HEK293T (cell line): ENCODE results near the gene TSPO2.
"Not testable (repeated sequence)": the region's sequence is repeated elsewhere in the genome, so short reads cannot be mapped to it uniquely, and the experiment has no call there.

Source experiments
- CTCF ChIA-PET: fragments of 350-600 bp; formaldehyde crosslinking; extraction: SDS; loops from one replicate; lab custom pipeline; 2021; ENCODE audit warnings: antibody characterized with exemption, inconsistent platforms; lab: Yijun Ruan, JAX
- POLR2A ChIA-PET: fragments of 350-600 bp; formaldehyde crosslinking; extraction: SDS; loops from one replicate; lab custom pipeline; 2020; ENCODE audit warnings: antibody characterized with exemption, inconsistent platforms; lab: Yijun Ruan, JAX
- DNase-seq: peaks from one replicate; pipeline ENCODE4 v3.0.0; 2012; ENCODE audit warnings: mixed read lengths; ENCODE audit errors: extremely low spot score
- ARNT ChIP-seq: fragments of 450-650 bp; IDR thresholded peaks from 2 replicates; pipeline ENCODE4 v1.6.1; 2017; ENCODE audit warnings: mild to moderate bottlenecking
- BHLHE40 ChIP-seq: fragments of 450-650 bp; IDR thresholded peaks from 2 replicates; pipeline ENCODE4 v1.6.1; 2016; ENCODE audit warnings: mild to moderate bottlenecking, moderate library complexity, borderline replicate concordance
- CTBP1 ChIP-seq: fragments of 450-650 bp; IDR thresholded peaks from 2 replicates; pipeline ENCODE4 v1.6.1; 2016; ENCODE audit warnings: borderline replicate concordance
- ELF4 ChIP-seq: fragments of 450-650 bp; IDR thresholded peaks from 2 replicates; pipeline ENCODE4 v1.6.1; 2017; ENCODE audit warnings: antibody characterized with exemption
- FOXA1 ChIP-seq: fragments of 450-650 bp; IDR thresholded peaks from 2 replicates; pipeline ENCODE4 v1.6.1; 2016; ENCODE audit warnings: mild to moderate bottlenecking
- FOXK2 ChIP-seq: fragments of 450-650 bp; IDR thresholded peaks from 2 replicates; pipeline ENCODE4 v1.6.1; 2016; ENCODE audit warnings: mild to moderate bottlenecking
- FOXM1 ChIP-seq: fragments of 450-650 bp; IDR thresholded peaks from 2 replicates; pipeline ENCODE4 v1.6.1; 2017; ENCODE audit warnings: mild to moderate bottlenecking, borderline replicate concordance
- HDGF ChIP-seq: fragments of 450-650 bp; IDR thresholded peaks from 2 replicates; pipeline ENCODE4 v1.6.1; 2017; ENCODE audit warnings: antibody characterized with exemption, borderline replicate concordance
- L3MBTL2 ChIP-seq: fragments of 450-650 bp; conservative IDR thresholded peaks from 2 replicates; pipeline ENCODE4 v1.6.1; 2016; ENCODE audit warnings: mild to moderate bottlenecking
- LEF1 ChIP-seq: fragments of 450-650 bp; IDR thresholded peaks from 2 replicates; pipeline ENCODE4 v1.6.1; 2017; ENCODE audit warnings: mild to moderate bottlenecking, borderline replicate concordance
- NFRKB ChIP-seq: fragments of 450-650 bp; IDR thresholded peaks from 2 replicates; pipeline ENCODE4 v1.6.1; 2016; ENCODE audit warnings: mild to moderate bottlenecking, moderate library complexity
- SP1 ChIP-seq: fragments of 450-650 bp; IDR thresholded peaks from 2 replicates; pipeline ENCODE4 v1.6.1; 2017
- SUZ12 ChIP-seq: fragments of 450-650 bp; IDR thresholded peaks from 2 replicates; pipeline ENCODE4 v1.6.1; 2016; ENCODE audit warnings: mild to moderate bottlenecking
- TARDBP ChIP-seq: fragments of 450-650 bp; IDR thresholded peaks from 2 replicates; pipeline ENCODE4 v1.6.1; 2016
- ZNF384 ChIP-seq: fragments of 450-650 bp; IDR thresholded peaks from 2 replicates; pipeline ENCODE4 v1.6.1; 2016
- TF ChIP-seq, protein P1 (sequence below): fragments of 450-650 bp; IDR thresholded peaks from 2 replicates; pipeline ENCODE4 v1.6.1; 2016

The TSPO2 gene

DNA sequence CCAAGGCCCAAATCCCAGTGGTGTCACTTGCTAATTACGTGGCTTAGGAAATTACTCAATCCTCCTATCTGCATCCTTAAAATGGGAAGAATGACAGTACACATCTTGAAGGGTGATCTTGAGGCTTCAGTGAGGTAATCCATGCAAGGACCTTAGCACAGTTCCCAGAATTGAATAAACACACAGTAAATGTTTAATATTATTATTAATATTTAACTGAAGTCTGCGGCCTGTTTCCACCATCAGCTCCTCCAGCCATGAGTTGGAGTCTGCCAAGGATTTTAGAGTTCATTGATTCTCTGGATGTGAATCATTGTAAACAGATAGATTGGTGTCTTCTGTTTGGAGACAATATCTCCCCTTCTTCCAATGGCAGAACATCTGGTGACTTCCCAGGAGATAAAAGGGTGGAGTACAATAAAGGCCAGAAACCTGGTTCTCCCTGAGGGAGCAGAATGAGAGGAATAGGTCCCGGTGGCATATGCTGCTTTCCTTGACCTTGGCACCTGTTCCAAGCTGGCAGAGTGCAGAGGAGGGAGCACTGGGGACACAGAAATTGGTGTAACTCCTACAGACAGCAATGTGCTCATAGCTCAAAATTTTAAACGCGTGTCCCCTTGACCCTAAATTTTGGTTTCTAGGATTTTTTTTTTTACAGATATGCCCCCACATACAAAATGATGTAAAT, 28.7 kb upstream of the TSPO2 start:
- no peak for DNase-seq
- POLR2A ChIA-PET: no interaction called here
- TF ChIP-seq LEF1: no peak
- TF ChIP-seq NFRKB: no peak
- no peak for TF ChIP-seq CTBP1
- TF ChIP-seq TARDBP: no peak
- TF ChIP-seq, protein P1, sequence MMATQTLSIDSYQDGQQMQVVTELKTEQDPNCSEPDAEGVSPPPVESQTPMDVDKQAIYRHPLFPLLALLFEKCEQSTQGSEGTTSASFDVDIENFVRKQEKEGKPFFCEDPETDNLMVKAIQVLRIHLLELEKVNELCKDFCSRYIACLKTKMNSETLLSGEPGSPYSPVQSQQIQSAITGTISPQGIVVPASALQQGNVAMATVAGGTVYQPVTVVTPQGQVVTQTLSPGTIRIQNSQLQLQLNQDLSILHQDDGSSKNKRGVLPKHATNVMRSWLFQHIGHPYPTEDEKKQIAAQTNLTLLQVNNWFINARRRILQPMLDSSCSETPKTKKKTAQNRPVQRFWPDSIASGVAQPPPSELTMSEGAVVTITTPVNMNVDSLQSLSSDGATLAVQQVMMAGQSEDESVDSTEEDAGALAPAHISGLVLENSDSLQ: no peak
- no peak for TF ChIP-seq BHLHE40
- TF ChIP-seq SP1: no peak
- TF ChIP-seq FOXM1: no peak
- TF ChIP-seq SUZ12: no peak
- TF ChIP-seq ZNF384: no peak
- no peak for TF ChIP-seq ARNT
- CTCF ChIA-PET: no interaction called here

- ChIA-PET POLR2A (no interaction called here), CTCF (interaction anchor here (0.6 to 1.5 kb wide), 3 partner anchors 13 to 1756 kb away, joined by 3 to 5 read pairs (median 4); no protein-coding TSS in a partner anchor)
- DNase-seq: no peak
- no peak for TF ChIP-seq ZNF384
- TF ChIP-seq SUZ12: no peak
- no peak for TF ChIP-seq CTBP1
- TF ChIP-seq ARNT: no peak
- TF ChIP-seq SP1: no peak
- TF ChIP-seq LEF1: no peak
- TF ChIP-seq FOXK2: no peak
- TF ChIP-seq NFRKB: no peak
- no peak for TF ChIP-seq BHLHE40
- TF ChIP-seq FOXA1: no peak
- TF ChIP-seq, protein P1: no peak
- TF ChIP-seq L3MBTL2: no peak
- no peak for TF ChIP-seq ELF4
- no peak for TF ChIP-seq TARDBP
- no peak for TF ChIP-seq FOXM1
- no peak for TF ChIP-seq HDGF
Measured at GRCh38 chr6:41014780-41015179, 27.5 kb upstream of the TSPO2 start.

DNA sequence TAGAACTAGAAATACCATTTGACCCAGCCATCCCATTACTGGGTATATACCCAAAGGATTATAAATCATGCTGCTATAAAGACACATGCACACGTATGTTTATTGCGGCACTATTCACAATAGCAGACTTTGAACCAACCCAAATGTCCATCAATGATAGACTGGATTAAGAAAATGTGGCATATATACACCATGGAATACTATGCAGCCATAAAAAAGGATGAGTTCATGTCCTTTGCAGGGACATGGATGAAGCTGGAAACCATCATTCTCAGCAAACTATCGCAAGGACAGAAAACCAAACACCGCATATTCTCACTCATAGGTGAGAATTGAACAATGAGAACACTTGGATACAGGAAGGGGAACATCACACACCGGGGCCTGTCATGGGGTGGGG, 26.4 kb upstream of the TSPO2 start:
- CTCF ChIA-PET, POLR2A ChIA-PET, DNase-seq: not testable (repeated sequence)

DNA sequence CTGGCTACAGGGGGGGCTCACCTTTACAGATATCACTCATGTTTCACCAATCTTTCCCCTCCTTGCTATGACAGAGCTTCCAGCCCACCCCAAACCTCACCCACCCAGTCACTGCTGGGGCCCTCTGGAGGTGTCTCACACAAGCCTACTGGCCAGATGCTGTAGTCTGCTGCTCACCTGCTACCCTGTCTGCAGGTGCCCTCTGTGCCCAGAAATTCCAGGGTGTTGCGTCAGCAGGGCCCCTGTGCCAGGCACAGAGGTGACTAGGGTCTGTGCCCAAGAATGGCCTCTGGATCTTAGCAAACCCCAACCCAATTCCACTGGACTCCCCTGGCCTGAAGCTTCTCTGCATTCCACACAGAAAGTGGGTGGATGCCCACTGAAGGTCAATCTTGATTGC, 24.6 kb upstream of the TSPO2 start:
- no peak for DNase-seq
- ChIA-PET CTCF (interaction anchor here (0.7 to 0.9 kb wide), 2 partner anchors 10 to 164 kb away, joined by 3 to 5 read pairs; no protein-coding TSS in a partner anchor), POLR2A (no interaction called here)
- TF ChIP-seq SUZ12: no peak
- TF ChIP-seq BHLHE40: no peak
- TF ChIP-seq L3MBTL2: no peak
- TF ChIP-seq NFRKB: no peak
- TF ChIP-seq ARNT: no peak
- no peak for TF ChIP-seq FOXA1
- TF ChIP-seq TARDBP: no peak
- no peak for TF ChIP-seq FOXK2
- TF ChIP-seq HDGF: no peak
- TF ChIP-seq CTBP1: no peak
- TF ChIP-seq LEF1: no peak
- TF ChIP-seq FOXM1: no peak

GRCh38 chr6:41021832-41022231, 20.4 kb upstream of the TSPO2 start:
- ChIA-PET CTCF (interaction anchor here (0.7 to 1.2 kb wide), 4 partner anchors 10 to 180 kb away, joined by 3 to 5 read pairs (median 3); no protein-coding TSS in a partner anchor), POLR2A (no interaction called here)
- TF ChIP-seq FOXA1 (no peak), ARNT (no peak), TARDBP (no peak), CTBP1 (no peak), BHLHE40 (no peak), FOXK2 (no peak), LEF1 (no peak), SP1 (no peak), SUZ12 (no peak), FOXM1 (no peak)
- TF ChIP-seq, protein P1: no peak

GRCh38 chr6:41022294-41022693, 20.0 kb upstream of the TSPO2 start:
- ChIA-PET CTCF (interaction anchor here (0.7 to 1.2 kb wide), 5 partner anchors 10 to 181 kb away, joined by 3 to 5 read pairs (median 3); no protein-coding TSS in a partner anchor), POLR2A (no interaction called here)
- no peak for DNase-seq

More at GRCh38 chr6:41021832-41022231, 20.4 kb upstream of the TSPO2 start:
- peak; percentile 26 for DNase-seq

More at GRCh38 chr6:41022294-41022693, 20.0 kb upstream of the TSPO2 start:
- TF ChIP-seq CTBP1 (no peak), SP1 (no peak), LEF1 (no peak), HDGF (no peak), ZNF384 (no peak), SUZ12 (no peak), FOXM1 (no peak), NFRKB (no peak), ARNT (no peak), L3MBTL2 (no peak), TARDBP (no peak), BHLHE40 (no peak), FOXA1 (no peak), ELF4 (no peak), FOXK2 (no peak)
- TF ChIP-seq, protein P1: no peak
